NCI-H2196 treated with DMSO at 0.1 percent for 48 hours (cell line): ENCODE measurements around the gene ABCB4.

Experiments
- DNase-seq: peaks from one replicate; lab custom pipeline; 2025; ENCODE audit not compliant: unreplicated experiment; lab: John Stamatoyannopoulos, UW

The ABCB4 gene

GRCh38 chr7:87354749-87355148 is 120.7 kb downstream of the ABCB4 start:
- DNase-seq = no peak
